Measurements from ENCODE around the gene MBNL1.

MBNL1 gene

GRCh38 chr3:152253514-152253913 is 15.2 kb upstream of the MBNL1 start:
- no peak for DNase-seq

GRCh38 chr3:152254041-152254440 is 14.7 kb upstream of the MBNL1 start:
- DNase-seq, result no peak

- DNase-seq, result no peak
Measured at GRCh38 chr3:152255290-152255689, 13.4 kb upstream of the MBNL1 start.

GRCh38 chr3:152256851-152257562 is 11.7 kb upstream of the MBNL1 start:
- DNase-seq, result peak; percentile 87

GRCh38 chr3:152257563-152258035 is 11.1 kb upstream of the MBNL1 start:
- no peak for DNase-seq

GRCh38 chr3:152258448-152259393 is 10.0 kb upstream of the MBNL1 start:
- DNase-seq, result peak; percentile 96

GRCh38 chr3:152259468-152259867 is 9.3 kb upstream of the MBNL1 start:
- DNase-seq, result no peak

GRCh38 chr3:152260026-152260425 is 8.7 kb upstream of the MBNL1 start:
- DNase-seq, result no peak

GRCh38 chr3:152260529-152260928 is 8.2 kb upstream of the MBNL1 start:
- no peak for DNase-seq

GRCh38 chr3:152261329-152261728 is 7.4 kb upstream of the MBNL1 start:
- DNase-seq, result no peak

- no peak for DNase-seq
Measured at GRCh38 chr3:152263711-152264110, 5.0 kb upstream of the MBNL1 start.

GRCh38 chr3:152264378-152264777 is 4.4 kb upstream of the MBNL1 start:
- no peak for DNase-seq

GRCh38 chr3:152266221-152266995 is 2.3 kb upstream of the MBNL1 start:
- DNase-seq, result peak; percentile 98

- peak; percentile 83 for DNase-seq
Measured at GRCh38 chr3:152267831-152268554, 736 bp upstream of the MBNL1 start.

GRCh38 chr3:152269056-152269830 is 514 bp downstream of the MBNL1 start:
- DNase-seq, result peak; percentile 93

GRCh38 chr3:152269831-152270734 is 1.4 kb downstream of the MBNL1 start:
- DNase-seq, result peak; percentile 38

GRCh38 chr3:152270937-152271336 is 2.2 kb downstream of the MBNL1 start:
- DNase-seq, result no peak

- no peak for DNase-seq
Measured at GRCh38 chr3:152271501-152272236, 2.9 kb downstream of the MBNL1 start.

- peak; percentile 98 for DNase-seq
Measured at GRCh38 chr3:152272771-152273242, 4.1 kb downstream of the MBNL1 start.
